Measurements from ENCODE around the gene RHEBL1.

The RHEBL1 gene

GRCh38 chr12:49037111-49037946 is 32.5 kb downstream of the RHEBL1 start:
- H3K27ac ChIP-seq (ENCODE audit: low read length): no peak overlapping the region
- peaks cover 78% of the 10 kb centered on the region for H3K36me3 ChIP-seq (ENCODE audit: control insufficient read depth, insufficient read depth, low read length)
- H3K9me3 ChIP-seq (ENCODE audit: control insufficient read depth, insufficient read depth, low read length): no peaks in the 10 kb centered on the region
- no peaks in the 10 kb centered on the region for H3K27me3 ChIP-seq (ENCODE audit: control insufficient read depth, insufficient read depth, low read length)
- DNase-seq (ENCODE audit: low read depth, low spot score): no peak
- H3K4me1 ChIP-seq (ENCODE audit: control insufficient read depth, insufficient read depth, low read length): no peaks in the 10 kb centered on the region
- H3K4me3 ChIP-seq (ENCODE audit: low read length): no peak overlapping the region
- WGBS (ENCODE audit: insufficient coverage, insufficient read length): no CpG with 5 or more reads among the region's 9 CpGs

- Histone ChIP-seq H3K9me3 (ENCODE audit: control insufficient read depth, insufficient read depth, low read length) (no peaks in the 10 kb centered on the region), H3K27ac (ENCODE audit: low read length) (no peak overlapping the region), H3K4me3 (ENCODE audit: low read length) (no peak overlapping the region), H3K36me3 (ENCODE audit: control insufficient read depth, insufficient read depth, low read length) (peaks cover 77% of the 10 kb centered on the region), H3K27me3 (ENCODE audit: control insufficient read depth, insufficient read depth, low read length) (no peaks in the 10 kb centered on the region), H3K4me1 (ENCODE audit: control insufficient read depth, insufficient read depth, low read length) (no peaks in the 10 kb centered on the region)
- no peak for DNase-seq (ENCODE audit: low read depth, low spot score)
- WGBS (ENCODE audit: insufficient coverage, insufficient read length): no CpG with 5 or more reads among the region's 4 CpGs
These were observed 33.8 kb downstream of the RHEBL1 start for GRCh38 chr12:49036029-49036428.

GRCh38 chr12:49034286-49034622 is 35.5 kb downstream of the RHEBL1 start:
- Histone ChIP-seq H3K27ac (ENCODE audit: low read length) (no peak overlapping the region), H3K9me3 (ENCODE audit: control insufficient read depth, insufficient read depth, low read length) (no peaks in the 10 kb centered on the region), H3K4me1 (ENCODE audit: control insufficient read depth, insufficient read depth, low read length) (no peaks in the 10 kb centered on the region), H3K4me3 (ENCODE audit: low read length) (no peak overlapping the region), H3K27me3 (ENCODE audit: control insufficient read depth, insufficient read depth, low read length) (no peaks in the 10 kb centered on the region), H3K36me3 (ENCODE audit: control insufficient read depth, insufficient read depth, low read length) (peaks cover 75% of the 10 kb centered on the region)
- no peak for DNase-seq (ENCODE audit: low read depth, low spot score)
- WGBS (ENCODE audit: insufficient coverage, insufficient read length): no CpG with 5 or more reads among the region's 4 CpGs

DNA sequence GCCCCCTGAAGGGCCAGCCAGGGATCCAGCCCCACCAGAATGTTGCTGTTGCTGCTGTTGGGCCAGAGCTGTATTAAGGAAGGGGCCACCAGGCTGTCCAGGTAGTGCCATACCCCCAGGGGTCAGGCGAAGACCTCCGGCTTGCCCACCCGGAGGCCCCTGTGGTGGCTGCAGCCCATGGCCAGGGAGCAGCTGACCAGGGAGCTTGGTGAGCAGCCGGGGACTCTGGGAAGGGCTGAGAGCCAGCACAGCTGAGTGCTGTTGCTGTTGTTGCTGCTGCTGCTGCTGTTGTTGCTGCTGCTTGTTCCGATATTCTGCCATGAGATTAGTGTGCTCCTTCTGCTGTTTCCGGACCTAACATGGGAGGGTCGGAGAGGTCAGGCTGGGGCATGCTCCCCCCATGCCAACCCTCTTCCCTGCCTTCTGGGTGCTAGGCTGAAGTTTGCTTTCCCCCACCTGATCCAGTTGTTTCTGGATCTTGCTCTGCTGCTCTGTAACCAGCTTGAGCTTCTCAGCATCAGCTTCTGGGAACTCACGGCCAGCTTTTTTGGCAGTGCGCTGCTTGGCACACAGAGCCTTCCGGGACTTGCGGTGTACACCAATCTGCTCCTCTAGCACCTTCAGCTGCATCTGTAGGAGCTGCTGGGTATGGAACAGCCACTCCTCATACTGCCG is 36.0 kb downstream of the RHEBL1 start:
- H3K4me1 ChIP-seq (ENCODE audit: control insufficient read depth, insufficient read depth, low read length): no peaks in the 10 kb centered on the region
- no peaks in the 10 kb centered on the region for H3K9me3 ChIP-seq (ENCODE audit: control insufficient read depth, insufficient read depth, low read length)
- H3K36me3 ChIP-seq (ENCODE audit: control insufficient read depth, insufficient read depth, low read length): peaks cover 75% of the 10 kb centered on the region
- H3K27me3 ChIP-seq (ENCODE audit: control insufficient read depth, insufficient read depth, low read length): no peaks in the 10 kb centered on the region
- WGBS (ENCODE audit: insufficient coverage, insufficient read length): no CpG with 5 or more reads among the region's 12 CpGs
- H3K4me3 ChIP-seq (ENCODE audit: low read length): no peak overlapping the region
- H3K27ac ChIP-seq (ENCODE audit: low read length): no peak overlapping the region
- no peak for DNase-seq (ENCODE audit: low read depth, low spot score)

DNA sequence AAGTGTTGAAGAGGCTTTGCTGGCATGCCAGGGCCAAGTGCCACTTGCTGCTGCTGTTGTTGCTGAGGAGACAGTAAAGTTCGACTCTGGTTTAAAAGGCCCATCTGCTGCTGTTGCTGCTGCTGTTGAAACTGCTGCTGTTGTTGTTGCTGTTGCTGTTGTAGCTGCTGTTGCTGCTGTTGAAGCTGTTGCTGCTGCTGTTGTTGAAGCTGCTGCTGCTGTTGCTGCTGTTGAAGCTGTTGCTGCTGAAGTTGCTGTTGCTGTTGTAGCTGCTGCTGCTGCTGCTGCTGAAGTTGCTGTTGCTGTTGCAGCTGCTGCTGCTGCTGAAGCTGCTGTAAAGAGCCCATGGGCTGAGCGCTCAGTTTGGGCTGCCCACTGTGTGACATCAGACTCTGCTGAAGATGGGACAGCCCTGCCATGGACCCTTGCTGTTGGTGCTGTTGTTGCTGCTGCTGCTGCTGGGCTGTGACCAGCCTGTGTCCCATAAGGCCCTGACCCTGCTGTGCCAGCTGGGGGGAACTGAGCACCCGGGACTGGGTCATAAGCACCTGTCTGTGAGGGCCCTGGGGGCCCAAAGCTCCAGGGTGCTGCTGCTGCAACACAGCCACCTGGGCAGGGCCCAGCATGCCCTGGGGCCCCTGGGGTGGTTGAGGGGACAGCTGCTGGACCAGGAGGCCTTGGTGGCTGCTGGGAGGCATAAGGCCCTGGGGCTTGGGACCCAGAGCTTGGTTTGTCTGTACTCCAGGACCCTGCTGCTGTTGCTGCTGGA is 36.9 kb downstream of the RHEBL1 start:
- WGBS (ENCODE audit: insufficient coverage, insufficient read length): no CpG with 5 or more reads among the region's 3 CpGs
- H3K4me3 ChIP-seq (ENCODE audit: low read length): no peak overlapping the region
- peaks cover 76% of the 10 kb centered on the region for H3K36me3 ChIP-seq (ENCODE audit: control insufficient read depth, insufficient read depth, low read length)
- H3K27me3 ChIP-seq (ENCODE audit: control insufficient read depth, insufficient read depth, low read length): no peaks in the 10 kb centered on the region
- H3K27ac ChIP-seq (ENCODE audit: low read length): no peak overlapping the region
- no peak for DNase-seq (ENCODE audit: low read depth, low spot score)
- no peaks in the 10 kb centered on the region for H3K9me3 ChIP-seq (ENCODE audit: control insufficient read depth, insufficient read depth, low read length)
- H3K4me1 ChIP-seq (ENCODE audit: control insufficient read depth, insufficient read depth, low read length): no peaks in the 10 kb centered on the region

- no peaks in the 10 kb centered on the region for H3K27me3 ChIP-seq (ENCODE audit: control insufficient read depth, insufficient read depth, low read length)
- no peak overlapping the region for H3K4me3 ChIP-seq (ENCODE audit: low read length)
- no peak overlapping the region for H3K27ac ChIP-seq (ENCODE audit: low read length)
These were observed 37.5 kb downstream of the RHEBL1 start for GRCh38 chr12:49032276-49032675.

DNA sequence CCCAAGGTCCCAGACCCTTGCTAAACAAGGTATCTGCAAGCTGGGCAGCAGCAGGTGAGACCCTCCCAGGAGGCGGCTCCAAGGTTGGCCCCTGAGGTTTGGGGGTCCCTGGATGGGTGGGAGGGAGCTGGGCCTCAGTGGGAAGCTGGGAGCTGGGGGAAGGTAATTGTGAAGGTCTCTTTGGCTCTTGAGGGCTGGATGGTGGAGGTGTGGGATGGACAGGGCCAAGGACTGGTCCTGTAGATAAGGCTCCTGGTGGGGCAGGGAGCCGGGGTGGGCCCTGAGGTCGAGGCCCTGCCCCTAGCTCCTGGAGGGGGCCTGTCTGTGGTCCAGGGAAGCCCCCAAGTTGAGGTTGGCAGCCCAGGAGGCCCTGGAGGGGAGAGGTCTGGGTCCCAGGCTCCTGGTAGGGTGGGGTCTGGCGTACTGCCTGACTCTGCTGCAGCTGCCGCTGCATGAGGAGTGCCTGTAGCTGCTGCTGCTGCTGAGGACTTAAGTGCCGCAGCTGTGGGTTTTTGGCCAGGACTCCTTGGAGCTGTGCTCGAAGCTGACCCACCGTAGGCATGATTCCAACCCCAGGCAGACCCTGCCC is 38.1 kb downstream of the RHEBL1 start:
- Histone ChIP-seq H3K36me3 (ENCODE audit: control insufficient read depth, insufficient read depth, low read length) (peaks cover 69% of the 10 kb centered on the region), H3K9me3 (ENCODE audit: control insufficient read depth, insufficient read depth, low read length) (no peaks in the 10 kb centered on the region), H3K4me1 (ENCODE audit: control insufficient read depth, insufficient read depth, low read length) (no peaks in the 10 kb centered on the region), H3K27ac (ENCODE audit: low read length) (no peak overlapping the region), H3K27me3 (ENCODE audit: control insufficient read depth, insufficient read depth, low read length) (no peaks in the 10 kb centered on the region), H3K4me3 (ENCODE audit: low read length) (no peak overlapping the region)
- no peak for DNase-seq (ENCODE audit: low read depth, low spot score)
- WGBS (ENCODE audit: insufficient coverage, insufficient read length): no CpG with 5 or more reads among the region's 8 CpGs

More at GRCh38 chr12:49032276-49032675, 37.5 kb downstream of the RHEBL1 start:
- Histone ChIP-seq H3K9me3 (ENCODE audit: control insufficient read depth, insufficient read depth, low read length) (no peaks in the 10 kb centered on the region), H3K36me3 (ENCODE audit: control insufficient read depth, insufficient read depth, low read length) (peaks cover 71% of the 10 kb centered on the region), H3K4me1 (ENCODE audit: control insufficient read depth, insufficient read depth, low read length) (no peaks in the 10 kb centered on the region)
- no CpG with 5 or more reads among the region's 4 CpGs for WGBS (ENCODE audit: insufficient coverage, insufficient read length)
- DNase-seq (ENCODE audit: low read depth, low spot score): no peak

DNA sequence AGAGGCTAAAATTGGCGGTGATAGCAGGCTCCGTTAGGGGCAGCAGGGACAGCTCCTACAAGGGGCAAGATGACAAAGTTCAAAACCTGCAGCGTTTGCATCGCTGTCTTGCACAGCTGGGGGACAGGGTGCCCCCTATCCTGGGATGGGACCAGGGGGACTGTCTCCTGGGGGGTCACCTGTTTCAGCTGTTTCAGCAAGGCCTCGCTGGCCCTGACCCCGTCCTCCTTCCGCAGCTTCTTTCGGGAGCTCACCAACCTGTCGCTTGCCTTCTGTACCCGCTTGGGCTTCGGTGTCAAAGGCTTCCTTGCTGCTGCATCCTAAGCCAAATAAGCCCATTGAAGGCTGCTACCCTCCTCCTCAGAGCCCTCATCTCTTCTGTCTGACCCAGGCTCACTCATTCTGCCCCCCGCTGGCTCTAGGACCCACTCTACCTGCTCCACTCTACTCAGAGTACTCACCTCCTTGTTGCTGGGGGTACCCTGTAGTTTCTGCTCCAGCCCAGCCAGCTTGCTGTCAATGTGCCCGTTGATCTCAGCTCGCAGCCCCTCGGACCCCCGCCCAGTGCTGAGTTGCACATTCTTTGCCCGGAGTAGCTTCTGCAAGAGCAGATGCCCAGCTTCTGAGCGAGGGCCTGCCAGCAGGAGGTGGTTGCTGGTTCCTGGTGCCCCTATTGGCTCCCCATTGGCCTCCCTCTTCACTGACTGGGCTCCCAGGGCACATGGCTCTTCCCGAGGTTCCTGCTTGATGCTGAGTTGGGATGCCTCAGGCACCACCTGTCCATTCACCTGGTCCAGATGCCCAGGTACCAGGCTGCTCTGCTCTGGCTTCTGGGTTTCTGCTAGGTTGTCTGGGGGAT is 38.8 kb downstream of the RHEBL1 start:
- Histone ChIP-seq H3K9me3 (ENCODE audit: control insufficient read depth, insufficient read depth, low read length) (no peaks in the 10 kb centered on the region), H3K4me1 (ENCODE audit: control insufficient read depth, insufficient read depth, low read length) (no peaks in the 10 kb centered on the region), H3K27me3 (ENCODE audit: control insufficient read depth, insufficient read depth, low read length) (no peaks in the 10 kb centered on the region), H3K27ac (ENCODE audit: low read length) (no peak overlapping the region), H3K36me3 (ENCODE audit: control insufficient read depth, insufficient read depth, low read length) (peaks cover 75% of the 10 kb centered on the region), H3K4me3 (ENCODE audit: low read length) (no peak overlapping the region)
- no CpG with 5 or more reads among the region's 19 CpGs for WGBS (ENCODE audit: insufficient coverage, insufficient read length)
- DNase-seq (ENCODE audit: low read depth, low spot score): no peak

DNA sequence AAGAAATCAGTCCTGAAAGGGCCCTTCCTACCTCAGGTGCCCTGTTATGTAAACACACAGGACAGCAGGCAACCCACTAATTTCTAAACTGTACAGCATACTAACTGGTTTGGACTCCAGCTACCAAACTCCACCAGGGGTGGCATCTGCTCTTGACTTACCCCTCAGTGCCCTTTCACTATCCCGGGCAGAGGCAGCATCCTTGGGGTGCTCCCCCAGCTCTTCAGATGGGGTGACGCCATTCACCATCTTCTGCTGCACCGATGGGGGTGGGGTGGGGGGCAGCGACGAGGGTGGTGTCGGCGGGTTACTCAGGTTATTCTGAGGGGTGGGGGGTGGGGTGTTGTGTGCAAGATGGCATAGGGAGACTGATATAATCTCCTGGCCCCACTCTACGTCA is 39.7 kb downstream of the RHEBL1 start:
- Histone ChIP-seq H3K4me1 (ENCODE audit: control insufficient read depth, insufficient read depth, low read length) (no peaks in the 10 kb centered on the region), H3K9me3 (ENCODE audit: control insufficient read depth, insufficient read depth, low read length) (no peaks in the 10 kb centered on the region), H3K27me3 (ENCODE audit: control insufficient read depth, insufficient read depth, low read length) (no peaks in the 10 kb centered on the region), H3K27ac (ENCODE audit: low read length) (no peak overlapping the region), H3K4me3 (ENCODE audit: low read length) (no peak overlapping the region), H3K36me3 (ENCODE audit: control insufficient read depth, insufficient read depth, low read length) (peaks cover 74% of the 10 kb centered on the region)
- WGBS (ENCODE audit: insufficient coverage, insufficient read length): no CpG with 5 or more reads among the region's 8 CpGs
- no peak for DNase-seq (ENCODE audit: low read depth, low spot score)
